Mesendoderm (in vitro differentiated cells): ENCODE measurements around the gene CARS1.

Source experiments
- DNase-seq: peaks from one replicate; pipeline ENCODE4 v3.0.0; 2013
- H2AK5ac ChIP-seq: 2 replicates; pipeline ENCODE4 v1.6.1; 2013; ENCODE audit warnings: low read length, inconsistent platforms
- H2BK120ac ChIP-seq: 2 replicates; pipeline ENCODE4 v1.6.1; 2013; ENCODE audit warnings: low read depth, mild to moderate bottlenecking, low read length, moderate library complexity, mixed read lengths
- H2BK15ac ChIP-seq: replicated peaks from 2 replicates; pipeline ENCODE4 v1.6.1; 2013; ENCODE audit warnings: low read depth, mild to moderate bottlenecking, moderate library complexity
- H2BK5ac ChIP-seq: 2 replicates; pipeline ENCODE4 v1.6.1; 2013; ENCODE audit warnings: low read length, inconsistent platforms
- H3K18ac ChIP-seq: 2 replicates; pipeline ENCODE4 v1.6.1; 2013; ENCODE audit warnings: mild to moderate bottlenecking, low read length, mixed read lengths
- H3K23ac ChIP-seq: one replicate; pipeline ENCODE4 v1.6.1; 2013; ENCODE audit warnings: low read length
- H3K27ac ChIP-seq: 2 replicates; pipeline ENCODE4 v1.5.1; 2013; ENCODE audit warnings: low read depth, mild to moderate bottlenecking, inconsistent platforms, low read length, moderate library complexity
- H3K27me3 ChIP-seq: 2 replicates; pipeline ENCODE4 v1.6.1; 2013; ENCODE audit warnings: low read length, control low read depth, mild to moderate bottlenecking, inconsistent platforms; ENCODE audit not compliant: insufficient read depth, poor library complexity
- H3K36me3 ChIP-seq: 2 replicates; pipeline ENCODE4 v1.6.1; 2013; ENCODE audit warnings: low read length, inconsistent platforms; ENCODE audit not compliant: control insufficient read depth, insufficient read depth
- H3K4ac ChIP-seq: one replicate; pipeline ENCODE4 v1.6.1; 2013; ENCODE audit warnings: low read depth, mild to moderate bottlenecking, low read length, moderate library complexity
- H3K4me1 ChIP-seq: 2 replicates; pipeline ENCODE4 v1.6.1; 2013; ENCODE audit warnings: low read depth, low read length, inconsistent platforms; ENCODE audit not compliant: control insufficient read depth
- H3K4me2 ChIP-seq: 2 replicates; pipeline ENCODE4 v1.6.1; 2013; ENCODE audit warnings: low read length
- H3K4me3 ChIP-seq: 2 replicates; pipeline ENCODE4 v1.5.1; 2013; ENCODE audit warnings: mild to moderate bottlenecking, low read length
- H3K56ac ChIP-seq: one replicate; pipeline ENCODE4 v1.6.1; 2013; ENCODE audit warnings: low read length
- H3K79me1 ChIP-seq: 2 replicates; pipeline ENCODE4 v1.6.1; 2013; ENCODE audit warnings: low read length, inconsistent platforms
- H3K79me2 ChIP-seq: 2 replicates; pipeline ENCODE4 v1.6.1; 2013; ENCODE audit warnings: mild to moderate bottlenecking, low read length; ENCODE audit not compliant: control insufficient read depth, insufficient read depth
- H3K9ac ChIP-seq: 2 replicates; pipeline ENCODE4 v1.6.1; 2013; ENCODE audit warnings: low read length, inconsistent platforms
- H4K5ac ChIP-seq: one replicate; pipeline ENCODE4 v1.6.1; 2013; ENCODE audit warnings: low read length
- H4K8ac ChIP-seq: one replicate; pipeline ENCODE4 v1.6.1; 2013; ENCODE audit warnings: low read depth, mild to moderate bottlenecking, control low read depth, low read length, moderate library complexity
- WGBS: extraction: QIAGEN DNeasy Blood & Tissue Kit; methylation state at CpG from one replicate; pipeline ENCODE4 v1.1.7; 2013; ENCODE audit warnings: low lambda C conversion rate, missing lambda C conversion rate; ENCODE audit not compliant: insufficient coverage; ENCODE audit errors: extremely low coverage; 5-methylcytosine and 5-hydroxymethylcytosine counted together

The CARS1 gene

DNA sequence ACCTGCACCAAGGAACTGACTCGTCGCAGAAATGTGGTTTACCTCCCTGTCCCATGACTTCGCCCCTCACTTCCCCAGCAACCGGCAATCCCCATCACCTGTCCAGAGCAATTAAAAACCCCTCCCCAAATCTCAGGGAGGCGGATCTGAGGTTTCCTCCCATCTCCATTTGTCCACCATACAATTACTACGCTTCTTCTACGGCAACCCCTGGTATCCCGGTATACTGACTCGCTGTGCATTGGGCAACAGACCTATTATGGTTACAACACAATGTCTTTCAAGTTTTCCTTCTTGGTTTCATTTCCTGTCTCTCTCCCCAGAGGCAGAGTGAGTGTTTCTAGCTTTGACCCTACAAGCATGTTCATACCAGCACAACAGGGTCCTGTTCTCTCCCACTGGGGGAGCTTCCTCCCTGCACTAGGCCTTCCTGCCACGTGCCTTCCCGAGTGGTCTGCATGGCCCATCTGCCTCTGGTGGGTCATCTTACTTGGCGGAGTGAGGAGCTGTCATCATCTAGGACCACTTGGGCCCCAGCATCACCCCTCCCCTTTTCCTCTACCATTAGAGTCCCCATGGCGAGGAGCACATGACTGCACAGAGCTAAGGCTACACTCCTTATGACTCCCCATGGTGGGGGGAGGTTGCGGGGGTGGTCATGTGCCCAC, 34.8 kb downstream of the CARS1 start:
- Histone ChIP-seq H3K4me2 (no peak overlapping the region), H2BK120ac (no peak overlapping the region), H3K79me2 (no peaks in the 10 kb centered on the region), H2BK15ac (no peak overlapping the region), H3K9ac (no peak overlapping the region), H3K27ac (no peak overlapping the region), H2AK5ac (no peak overlapping the region), H4K5ac (no peak overlapping the region), H3K18ac (no peak overlapping the region), H4K8ac (no peak overlapping the region), H3K27me3 (no peaks in the 10 kb centered on the region), H3K56ac (no peak overlapping the region), H3K36me3 (peaks cover 16% of the 10 kb centered on the region), H3K4me1 (no peaks in the 10 kb centered on the region), H3K23ac (no peak overlapping the region), H3K79me1 (no peaks in the 10 kb centered on the region), H3K4me3 (no peak overlapping the region), H3K4ac (no peak overlapping the region), H2BK5ac (no peak overlapping the region)
- DNase-seq, result peak; percentile 27
- WGBS, result no CpG with 5 or more reads among the region's 14 CpGs

DNA sequence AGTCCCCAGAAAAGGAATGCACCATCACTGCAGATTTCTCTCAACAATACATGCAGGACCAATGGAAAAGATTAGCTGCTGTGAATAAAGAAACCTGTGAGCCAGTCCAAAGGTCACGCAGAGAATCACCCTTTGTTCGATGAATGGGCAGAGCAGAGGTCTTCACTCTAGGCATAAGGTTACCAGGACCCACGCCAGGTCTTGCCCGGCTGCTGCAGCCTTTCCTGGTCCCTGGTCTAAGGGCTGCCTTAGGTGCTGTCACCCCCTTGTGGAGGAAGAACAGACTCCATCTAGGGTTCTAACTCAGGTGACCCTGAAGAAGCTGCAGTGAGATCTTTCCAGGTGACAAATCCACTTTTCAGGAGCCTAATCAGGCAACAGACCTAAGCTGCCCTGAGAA, 36.1 kb downstream of the CARS1 start:
- H2BK15ac ChIP-seq, result no peak overlapping the region
- H3K27me3 ChIP-seq, result no peaks in the 10 kb centered on the region
- no peak overlapping the region for H3K4ac ChIP-seq
- peak; percentile 70 for DNase-seq
- peaks cover 15% of the 10 kb centered on the region for H3K36me3 ChIP-seq
- H3K56ac ChIP-seq, result no peak overlapping the region
- H3K4me3 ChIP-seq, result no peak overlapping the region
- no peak overlapping the region for H2BK120ac ChIP-seq
- no peak overlapping the region for H2AK5ac ChIP-seq
- H3K79me2 ChIP-seq, result no peaks in the 10 kb centered on the region
- H3K4me2 ChIP-seq, result no peak overlapping the region
- H3K18ac ChIP-seq, result no peak overlapping the region
- no peaks in the 10 kb centered on the region for H3K4me1 ChIP-seq
- WGBS, result no CpG with 5 or more reads among the region's 4 CpGs
- H4K8ac ChIP-seq, result no peak overlapping the region
- H3K23ac ChIP-seq, result no peak overlapping the region
- no peak overlapping the region for H2BK5ac ChIP-seq
- no peaks in the 10 kb centered on the region for H3K79me1 ChIP-seq
- H3K9ac ChIP-seq, result no peak overlapping the region
- H4K5ac ChIP-seq, result no peak overlapping the region
- no peak overlapping the region for H3K27ac ChIP-seq

DNA sequence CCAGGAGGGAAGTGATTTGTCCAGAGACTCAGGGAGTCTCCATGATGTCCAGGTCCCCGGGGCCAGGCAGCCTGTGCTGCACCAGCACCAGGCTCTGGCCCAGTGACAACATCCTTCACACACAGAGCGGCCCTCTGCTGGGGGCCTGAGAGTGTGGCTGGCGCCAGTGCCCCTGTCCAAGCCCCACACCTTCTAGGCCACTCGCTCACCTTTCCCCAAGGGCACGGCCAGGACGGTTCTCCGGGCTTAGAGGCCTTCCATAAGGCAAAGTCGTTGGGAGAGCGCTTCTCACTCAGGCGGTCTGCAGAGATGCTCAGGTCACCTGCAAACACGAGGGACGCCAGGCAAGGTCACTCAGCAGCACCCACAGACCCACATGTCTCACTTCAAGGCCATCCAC, 37.2 kb downstream of the CARS1 start:
- Histone ChIP-seq H3K4me3 (no peak overlapping the region), H2BK5ac (no peak overlapping the region), H3K4me1 (no peaks in the 10 kb centered on the region)

DNA sequence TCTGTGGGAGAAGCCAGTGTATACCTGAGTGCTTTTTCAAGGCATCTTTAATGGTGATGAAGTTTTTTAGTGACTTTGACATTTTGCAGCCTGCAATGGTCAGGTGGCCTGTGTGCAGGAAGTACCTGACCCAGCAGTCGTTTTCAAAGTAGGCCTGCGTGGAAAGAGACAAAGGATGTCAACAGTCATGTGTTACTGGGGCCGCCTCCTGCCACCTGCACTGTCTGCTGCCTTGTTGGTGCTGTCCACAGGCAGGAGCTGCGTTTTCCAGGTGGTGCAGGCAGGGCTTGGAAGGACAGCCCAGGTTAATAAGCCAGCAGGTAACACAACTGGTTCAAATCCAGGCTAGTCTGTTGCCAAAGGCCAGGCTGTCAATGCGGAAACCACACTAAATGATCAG, 38.6 kb downstream of the CARS1 start:
- no peaks in the 10 kb centered on the region for H3K79me2 ChIP-seq
- H3K9ac ChIP-seq, result no peak overlapping the region
- no peak overlapping the region for H4K5ac ChIP-seq
- H3K4ac ChIP-seq, result no peak overlapping the region
- no peaks in the 10 kb centered on the region for H3K27me3 ChIP-seq
- no peak overlapping the region for H3K27ac ChIP-seq
- H3K4me1 ChIP-seq, result no peaks in the 10 kb centered on the region
- no peak overlapping the region for H3K56ac ChIP-seq
- H3K23ac ChIP-seq, result no peak overlapping the region
- H3K18ac ChIP-seq, result no peak overlapping the region
- H3K4me3 ChIP-seq, result no peak overlapping the region
- no peak overlapping the region for H2BK5ac ChIP-seq
- no peak overlapping the region for H2BK120ac ChIP-seq
- H3K79me1 ChIP-seq, result no peaks in the 10 kb centered on the region
- no peak overlapping the region for H3K4me2 ChIP-seq
- peaks cover 25% of the 10 kb centered on the region for H3K36me3 ChIP-seq
- H2AK5ac ChIP-seq, result no peak overlapping the region
- H4K8ac ChIP-seq, result no peak overlapping the region
- no CpG with 5 or more reads among the region's 5 CpGs for WGBS
- H2BK15ac ChIP-seq, result no peak overlapping the region
- no peak for DNase-seq

More for the DNA sequence above, 37.2 kb downstream of the CARS1 start:
- H3K9ac ChIP-seq, result no peak overlapping the region
- no peak overlapping the region for H3K27ac ChIP-seq
- no peak overlapping the region for H3K23ac ChIP-seq
- no peak overlapping the region for H3K18ac ChIP-seq
- H3K36me3 ChIP-seq, result peaks cover 20% of the 10 kb centered on the region
- no peak for DNase-seq
- H2BK120ac ChIP-seq, result no peak overlapping the region
- no peak overlapping the region for H2BK15ac ChIP-seq
- H2AK5ac ChIP-seq, result no peak overlapping the region
- no peaks in the 10 kb centered on the region for H3K79me2 ChIP-seq
- no peak overlapping the region for H3K56ac ChIP-seq
- no CpG with 5 or more reads among the region's 12 CpGs for WGBS
- no peaks in the 10 kb centered on the region for H3K79me1 ChIP-seq
- H3K4me2 ChIP-seq, result no peak overlapping the region
- no peaks in the 10 kb centered on the region for H3K27me3 ChIP-seq
- H4K5ac ChIP-seq, result no peak overlapping the region
- no peak overlapping the region for H4K8ac ChIP-seq
- H3K4ac ChIP-seq, result no peak overlapping the region

DNA sequence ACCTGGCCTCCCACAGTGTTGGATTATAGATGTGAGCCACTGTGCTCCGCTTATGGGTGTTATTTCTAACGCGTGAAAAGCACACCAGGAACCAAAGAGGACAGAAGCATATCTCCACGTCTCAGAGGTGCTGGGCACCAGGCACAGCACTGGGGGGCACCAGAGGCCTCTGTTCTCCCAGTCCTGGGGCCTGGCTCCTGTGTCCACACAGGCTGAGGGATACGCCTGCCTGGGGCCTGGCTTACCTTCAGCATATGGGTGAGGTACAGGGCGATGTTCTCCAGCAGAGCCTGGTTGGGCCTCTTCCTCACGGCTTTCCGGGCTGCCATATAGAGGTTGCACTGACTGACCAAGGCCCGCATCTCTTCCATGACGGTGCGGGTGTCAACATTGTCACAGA, 40.4 kb downstream of the CARS1 start:
- Histone ChIP-seq H3K4me2 (no peak overlapping the region), H3K27ac (no peak overlapping the region), H3K4me3 (no peak overlapping the region), H3K79me1 (no peaks in the 10 kb centered on the region), H2BK5ac (no peak overlapping the region), H3K36me3 (peaks cover 30% of the 10 kb centered on the region), H4K8ac (no peak overlapping the region), H3K27me3 (no peaks in the 10 kb centered on the region), H4K5ac (no peak overlapping the region), H3K23ac (no peak overlapping the region), H2AK5ac (no peak overlapping the region), H3K4ac (no peak overlapping the region), H3K18ac (no peak overlapping the region), H3K4me1 (no peaks in the 10 kb centered on the region), H3K56ac (no peak overlapping the region), H3K79me2 (no peaks in the 10 kb centered on the region), H2BK120ac (no peak overlapping the region), H3K9ac (no peak overlapping the region), H2BK15ac (no peak overlapping the region)
- WGBS, result no CpG with 5 or more reads among the region's 11 CpGs
- no peak for DNase-seq

DNA sequence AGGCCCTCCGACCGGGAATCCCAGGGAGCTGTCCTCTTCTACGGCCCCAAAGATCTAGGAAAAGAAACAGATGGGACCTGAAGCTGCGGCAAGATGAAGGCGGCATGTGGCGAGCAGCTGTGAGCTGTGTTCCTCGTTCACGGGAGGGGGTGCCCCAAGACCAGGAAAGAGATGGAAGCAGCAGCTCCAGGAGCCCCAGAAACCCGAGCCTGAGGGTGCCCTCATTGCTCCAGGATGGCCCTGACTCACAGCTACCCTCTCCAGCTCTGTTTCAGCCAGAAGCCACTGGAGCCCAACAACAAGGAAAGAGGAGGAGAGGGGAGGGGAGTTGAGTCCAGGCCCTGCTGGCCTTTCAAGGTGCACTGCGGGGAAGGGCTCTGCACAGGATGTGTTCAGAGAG, 41.4 kb downstream of the CARS1 start:
- Histone ChIP-seq H3K4me3 (no peak overlapping the region), H3K4me2 (no peak overlapping the region), H3K79me1 (no peaks in the 10 kb centered on the region), H2BK15ac (no peak overlapping the region), H3K56ac (no peak overlapping the region), H3K36me3 (peaks cover 34% of the 10 kb centered on the region), H3K79me2 (no peaks in the 10 kb centered on the region), H3K27ac (no peak overlapping the region), H3K23ac (no peak overlapping the region), H3K9ac (no peak overlapping the region), H4K5ac (no peak overlapping the region), H2BK5ac (no peak overlapping the region), H3K18ac (no peak overlapping the region), H3K4ac (no peak overlapping the region), H3K27me3 (no peaks in the 10 kb centered on the region), H4K8ac (no peak overlapping the region), H2AK5ac (no peak overlapping the region), H2BK120ac (no peak overlapping the region), H3K4me1 (no peaks in the 10 kb centered on the region)
- no CpG with 5 or more reads among the region's 10 CpGs for WGBS
- no peak for DNase-seq
